G401 (cell line): ENCODE results near the gene MAMDC4. TPM values are rescaled to one million over a fixed set of nuclear protein-coding genes. Genes with fewer than 3 reads are reported as not detected.
"Not testable (repeated sequence)": the region's sequence is repeated elsewhere in the genome, so short reads cannot be mapped to it uniquely, and the experiment has no call there.

Experiments
- DNase-seq: peaks from one replicate; pipeline ENCODE4 v3.0.0-alpha.2; 2015; ENCODE audit warnings: low spot score
- in situ Hi-C: cut with HindIII; loops from 2 replicates; pipeline ENCODE4 v1.10.0; 2016; ENCODE audit warnings: low sequenced_read_pairs, mixed read lengths
- total RNA-seq: library from RNA; depleted of rRNA; stranded (reverse); fragments of >200 nt; shearing (Covaris generic); gene quantifications from 2 replicates; pipeline ENCODE4 v1.2.3, GENCODE V29; 2014

The MAMDC4 gene
- total RNA-seq, 1 experiment from 2014 or later = 1.9 TPM

DNA sequence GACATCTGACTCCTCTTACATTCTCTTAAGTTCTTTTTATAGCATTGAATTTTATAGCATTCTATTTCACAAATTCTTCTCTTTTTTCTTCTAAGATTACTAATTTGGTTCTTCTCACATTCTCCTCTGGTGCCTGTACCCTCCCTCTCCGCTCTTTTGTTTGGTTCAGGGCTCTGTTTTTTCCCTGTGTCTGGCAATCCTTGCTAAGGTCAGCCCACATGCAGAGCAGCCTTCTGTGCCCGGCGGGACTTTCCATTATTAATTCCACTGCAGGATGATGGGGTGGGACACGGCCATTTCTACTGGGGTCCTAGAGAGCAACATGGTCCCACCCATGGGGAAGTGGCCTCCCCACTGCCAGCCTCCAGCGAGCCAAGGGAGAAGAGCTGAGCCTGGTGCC is 24.3 kb downstream of the MAMDC4 start:
- DNase-seq = peak; percentile 85

DNA sequence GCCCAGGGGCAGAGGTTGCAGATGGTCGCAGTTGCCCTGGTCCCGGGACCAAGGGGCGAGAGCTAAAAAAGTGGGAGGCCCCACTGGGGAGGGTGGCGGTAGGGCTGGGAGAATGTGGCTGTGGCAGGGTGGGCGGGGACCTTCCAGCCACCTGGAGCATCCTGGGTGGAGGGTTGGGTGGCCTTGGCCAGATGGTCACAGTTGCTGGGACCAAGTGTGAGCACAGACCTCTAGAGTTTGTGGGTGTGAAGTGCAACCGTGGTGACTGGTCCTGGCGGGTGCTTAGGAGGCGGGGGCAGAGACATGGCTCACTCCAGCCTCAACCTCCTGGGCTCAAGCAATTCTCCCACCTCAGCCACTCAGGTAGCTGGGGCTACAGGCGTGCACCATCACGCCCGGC is 28.5 kb downstream of the MAMDC4 start:
- in situ Hi-C loops = loop anchor here (10.0 kb wide), 1 partner anchor 54 kb away; no protein-coding TSS in a partner anchor
- DNase-seq = no peak

More for the DNA sequence above, 24.3 kb downstream of the MAMDC4 start:
- in situ Hi-C loops = no loop called here

DNA sequence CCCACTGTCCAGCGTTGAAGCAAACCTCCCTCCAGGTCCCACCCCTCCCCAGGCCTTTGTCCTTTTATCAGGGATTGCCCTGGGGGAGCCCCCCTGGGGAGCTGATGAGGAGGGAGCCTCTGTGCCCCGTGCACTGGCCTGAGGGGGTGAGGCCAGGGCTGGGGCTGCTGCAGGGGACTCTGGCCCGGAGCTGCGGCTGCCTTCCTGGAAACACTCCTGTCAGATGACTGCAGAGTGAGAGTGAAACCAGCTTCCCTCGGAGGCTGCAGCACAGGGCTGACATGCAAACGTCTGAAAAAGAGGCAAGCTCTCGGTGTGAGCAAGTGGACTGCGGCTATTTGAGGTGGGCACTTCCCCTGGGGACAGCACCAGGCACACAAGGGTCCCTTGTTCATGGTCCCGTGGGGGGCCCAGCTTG is 29.6 kb downstream of the MAMDC4 start:
- in situ Hi-C loops = loop anchor here (10.0 kb wide), 1 partner anchor 53 kb away; no protein-coding TSS in a partner anchor
- no peak for DNase-seq

DNA sequence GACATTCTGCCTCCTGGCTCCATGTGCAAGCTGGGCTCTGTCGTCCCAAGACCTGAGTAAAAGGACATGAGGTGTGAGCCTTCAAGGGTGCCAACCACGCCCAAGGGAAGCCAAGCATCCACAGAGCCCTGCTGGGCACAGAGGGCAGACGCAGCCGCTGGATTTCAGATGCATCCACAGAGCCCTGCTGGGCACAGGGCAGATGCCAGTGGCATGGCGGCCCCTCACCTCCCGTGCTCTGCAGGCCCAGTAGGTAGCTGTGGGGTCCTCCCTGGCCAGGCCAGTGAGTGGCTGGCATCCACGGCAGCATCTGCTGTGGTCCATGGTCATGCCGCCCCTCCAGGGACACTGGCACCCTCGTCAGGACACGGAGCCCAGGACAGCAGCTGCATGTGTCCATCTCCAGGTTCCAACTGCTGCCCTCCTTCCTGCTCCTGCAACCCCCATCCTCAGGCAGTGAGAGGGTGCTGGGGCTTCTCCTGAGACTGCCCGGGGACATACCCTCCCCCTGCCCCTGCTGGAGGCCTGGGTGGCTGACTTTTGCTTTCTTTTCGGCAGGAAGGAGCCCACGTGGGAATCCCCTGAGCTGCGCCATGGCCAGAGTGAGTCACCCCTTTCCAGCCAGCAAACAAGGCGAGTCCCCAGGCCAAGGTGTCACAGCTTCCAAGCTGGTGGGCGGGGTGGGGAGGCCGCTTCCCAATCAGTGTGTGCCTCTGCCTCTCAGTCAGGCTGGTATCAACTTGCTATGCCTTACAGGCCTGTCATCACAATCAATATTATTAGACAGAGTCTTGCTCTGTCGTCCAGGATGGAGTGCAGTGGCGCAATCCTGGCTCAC is 30.2 kb downstream of the MAMDC4 start:
- DNase-seq = no peak
- in situ Hi-C loops = loop anchor here (10.0 kb wide), 1 partner anchor 52 kb away; no protein-coding TSS in a partner anchor

DNA sequence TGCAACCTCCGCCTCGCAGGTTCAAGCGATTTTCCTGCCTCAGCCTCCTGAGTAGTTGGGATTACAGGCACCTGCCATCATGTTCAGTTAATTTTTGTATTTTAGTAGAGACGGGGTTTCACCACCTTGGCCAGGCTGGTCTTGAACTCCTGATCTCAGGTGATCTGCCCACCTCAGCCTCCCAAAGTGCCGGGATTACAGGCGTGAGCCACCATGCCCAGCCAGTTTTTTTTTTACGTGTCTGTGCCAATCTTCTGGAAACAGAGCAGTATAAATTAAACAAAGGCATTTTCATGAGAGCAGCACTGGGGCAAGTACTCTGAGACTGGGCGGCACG is 30.8 kb downstream of the MAMDC4 start:
- in situ Hi-C loops = loop anchor here (10.0 kb wide), 1 partner anchor 52 kb away; no protein-coding TSS in a partner anchor
- not testable (repeated sequence) for DNase-seq

DNA sequence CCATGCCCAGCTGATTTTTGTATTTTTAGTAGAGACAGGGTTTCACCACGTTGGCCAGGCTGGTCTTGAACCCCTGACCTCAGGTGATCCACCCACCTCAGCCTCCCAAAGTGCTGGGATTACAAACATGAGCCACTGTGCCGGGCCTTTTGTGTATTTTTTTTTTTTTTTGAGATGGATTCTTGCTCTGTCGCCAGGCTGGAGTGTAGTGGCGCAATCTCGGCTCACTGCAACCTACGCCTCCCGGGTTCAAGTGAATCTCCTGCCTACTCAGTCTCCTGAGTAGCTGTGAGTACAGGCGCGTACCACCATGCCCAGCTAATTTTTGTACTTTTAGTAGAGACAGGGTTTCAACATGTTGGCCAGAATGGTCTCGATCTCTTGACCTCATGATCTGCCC is 31.5 kb downstream of the MAMDC4 start:
- in situ Hi-C loops = loop anchor here (10.0 kb wide), 1 partner anchor 51 kb away; no protein-coding TSS in a partner anchor
- not testable (repeated sequence) for DNase-seq

DNA sequence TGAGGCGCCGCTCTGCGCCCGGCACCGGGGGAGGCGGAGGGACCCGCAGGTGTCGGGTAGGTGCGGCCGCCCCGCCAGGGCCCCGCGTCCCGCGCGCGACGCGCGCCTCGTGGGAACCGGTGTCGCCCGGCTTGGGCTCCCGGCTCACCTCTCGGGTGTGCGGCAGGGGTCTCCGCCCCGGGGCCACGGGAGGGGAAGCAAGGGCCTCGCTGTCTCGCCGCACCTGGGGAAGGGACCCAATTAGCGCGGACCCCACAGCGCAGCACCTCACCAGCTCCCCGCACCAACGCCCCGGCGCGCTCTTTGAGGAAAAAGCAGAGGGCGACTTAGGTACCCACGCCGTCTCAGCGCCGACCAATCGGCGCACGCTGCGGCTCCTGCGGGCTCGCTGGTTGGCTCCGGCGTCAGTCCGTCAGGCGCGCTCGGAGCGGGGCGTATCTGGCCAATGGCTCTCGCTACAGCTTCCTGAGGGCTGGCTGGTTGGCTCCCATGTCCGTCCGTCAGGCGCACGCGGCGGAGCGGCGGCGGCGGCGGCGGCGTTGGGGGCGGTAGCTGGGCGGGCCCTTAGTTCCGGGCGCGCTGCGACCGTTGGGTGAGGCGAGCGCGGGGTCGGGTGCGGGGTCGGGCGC is 33.9 kb downstream of the MAMDC4 start, which contains the start of gene TRAF2:
TRAF2 (plus strand) TSS at position 567 of the 629 bp plus-strand sequence. CDS start 12,225 bp downstream, outside the sequence.
- peak; percentile 98 for DNase-seq
- in situ Hi-C loops = loop anchor here (10.0 kb wide), 1 partner anchor 49 kb away; no protein-coding TSS in a partner anchor

DNA sequence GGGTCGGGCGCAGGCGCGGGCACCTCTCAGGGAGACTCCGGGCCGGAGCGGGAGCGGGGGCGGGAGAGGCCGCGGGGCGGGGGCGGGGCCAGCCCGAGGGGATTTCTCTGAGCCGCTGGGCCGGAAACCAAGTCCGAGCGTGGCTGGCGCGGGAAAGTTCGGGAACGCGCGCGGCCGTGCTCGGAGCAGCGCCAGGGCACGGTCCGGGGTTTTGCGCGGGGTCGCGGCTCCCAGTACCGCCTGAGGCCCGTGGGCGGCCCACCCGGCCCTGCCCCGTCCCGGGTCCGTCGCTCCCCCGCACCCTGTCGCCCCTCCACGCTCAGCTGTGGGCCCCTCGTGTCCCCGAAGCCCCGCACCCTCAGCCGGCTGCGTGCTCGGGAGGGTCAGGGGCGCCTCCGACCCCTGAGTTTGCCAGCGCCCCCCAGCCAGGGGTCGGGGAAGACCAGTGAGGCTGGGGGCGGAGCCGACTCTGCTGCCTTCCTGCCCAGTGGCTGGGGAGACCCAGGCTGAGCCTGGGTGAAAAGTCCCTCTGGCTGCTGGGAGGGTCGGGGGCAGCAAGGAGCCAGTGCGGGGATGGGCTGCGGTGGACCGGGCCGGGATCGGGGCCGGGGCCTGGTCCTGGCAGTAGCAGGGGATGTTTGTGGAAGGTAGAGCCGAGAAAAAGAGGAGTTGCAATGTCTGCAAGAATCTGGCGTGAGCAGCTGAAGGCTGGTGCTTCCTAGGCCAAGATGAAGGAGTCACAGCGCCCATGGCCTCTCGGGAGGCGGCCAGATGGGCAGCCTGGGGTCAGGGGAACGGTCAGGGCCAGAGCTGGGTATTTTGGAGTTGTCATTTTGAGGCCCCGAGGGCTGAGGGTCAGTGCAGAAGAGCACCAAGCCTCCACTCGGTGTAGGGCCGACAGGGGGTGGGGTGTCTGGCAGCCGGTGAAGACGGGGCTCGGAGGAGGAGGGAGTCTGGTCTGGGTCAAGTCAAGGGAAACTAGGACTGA is 34.8 kb downstream of the MAMDC4 start:
- no peak for DNase-seq
- in situ Hi-C loops = loop anchor here (10.0 kb wide), 1 partner anchor 48 kb away; no protein-coding TSS in a partner anchor

DNA sequence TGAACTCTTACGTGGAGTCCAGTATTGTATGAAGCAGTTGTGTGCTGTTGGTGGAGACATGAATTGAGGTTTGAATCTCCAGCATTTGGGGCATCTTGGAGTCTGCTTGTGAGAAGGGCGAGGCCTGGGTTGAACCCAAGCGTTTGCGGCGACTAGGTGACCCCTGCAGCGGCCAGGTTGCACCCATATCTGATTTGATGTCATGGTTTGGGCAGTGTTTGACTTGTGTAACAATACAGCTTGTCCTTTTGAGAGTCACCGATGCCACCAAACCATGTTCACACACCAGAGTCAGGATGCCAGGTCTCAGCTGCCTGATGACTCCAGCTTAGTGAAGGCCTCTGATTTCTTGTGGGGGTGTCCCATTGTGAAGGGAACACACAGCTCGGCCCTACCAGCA is 36.3 kb downstream of the MAMDC4 start:
- in situ Hi-C loops = loop anchor here (10.0 kb wide), 1 partner anchor 46 kb away; no protein-coding TSS in a partner anchor
- DNase-seq = no peak

DNA sequence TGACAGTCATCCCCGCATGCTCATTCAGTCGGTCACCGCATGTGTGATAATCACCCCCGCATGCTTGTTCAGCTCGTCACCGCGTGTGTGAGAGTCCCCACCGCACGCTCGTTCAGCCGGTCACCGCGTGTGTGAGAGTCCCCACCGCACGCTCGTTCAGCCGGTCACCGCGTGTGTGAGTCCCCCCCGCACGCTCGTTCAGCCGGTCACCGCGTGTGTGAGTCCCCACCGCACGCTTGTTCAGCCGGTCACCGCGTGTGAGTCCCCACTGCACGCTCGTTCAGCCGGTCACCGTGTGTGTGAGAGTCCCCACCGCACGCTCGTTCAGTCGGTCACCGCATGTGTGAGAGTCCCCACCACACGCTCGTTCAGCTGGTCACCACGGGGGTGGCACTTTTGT is 37.7 kb downstream of the MAMDC4 start:
- in situ Hi-C loops = loop anchor here (10.0 kb wide), 1 partner anchor 45 kb away; no protein-coding TSS in a partner anchor
- DNase-seq = no peak

DNA sequence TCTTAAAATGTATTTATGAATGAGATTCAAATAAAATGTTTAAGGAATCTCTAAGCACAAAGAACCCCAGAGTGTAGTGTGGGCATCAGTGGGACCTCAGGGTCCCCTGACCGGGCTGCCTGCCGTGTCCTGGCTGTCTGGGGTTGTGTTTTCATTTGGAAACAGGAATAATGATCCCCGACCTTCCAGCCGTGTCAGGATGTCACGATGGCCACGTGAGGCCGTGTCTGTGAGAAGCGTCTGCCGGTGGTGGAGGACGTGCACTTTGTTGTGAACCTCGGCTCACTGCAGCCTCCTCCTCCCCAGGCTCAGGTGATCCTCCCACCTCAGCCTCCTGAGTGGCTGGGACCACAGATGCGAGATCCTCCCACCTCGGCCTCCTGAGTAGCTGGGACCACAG is 38.5 kb downstream of the MAMDC4 start:
- in situ Hi-C loops = no loop called here
- no peak for DNase-seq

DNA sequence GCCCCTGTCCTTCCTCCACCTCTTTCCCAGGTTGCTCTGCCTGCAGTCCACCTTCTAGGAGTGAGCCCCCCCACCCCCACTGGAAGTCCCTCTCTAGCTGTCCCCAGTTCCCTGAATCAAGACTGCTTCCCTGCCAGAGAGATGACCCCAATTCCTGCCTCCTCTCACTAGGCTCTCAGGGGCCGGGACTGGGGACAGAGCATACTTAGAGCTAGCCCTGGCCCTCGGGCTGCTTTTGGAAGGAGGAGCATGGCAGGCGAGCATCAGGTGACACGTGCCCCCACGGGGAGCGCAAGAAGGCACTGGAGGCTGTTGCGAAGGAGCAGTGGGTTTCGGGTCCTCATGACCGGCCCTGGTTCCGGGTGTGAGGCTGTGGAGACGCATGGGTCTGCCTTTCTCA is 43.9 kb downstream of the MAMDC4 start:
- in situ Hi-C loops = no loop called here
- no peak for DNase-seq

DNA sequence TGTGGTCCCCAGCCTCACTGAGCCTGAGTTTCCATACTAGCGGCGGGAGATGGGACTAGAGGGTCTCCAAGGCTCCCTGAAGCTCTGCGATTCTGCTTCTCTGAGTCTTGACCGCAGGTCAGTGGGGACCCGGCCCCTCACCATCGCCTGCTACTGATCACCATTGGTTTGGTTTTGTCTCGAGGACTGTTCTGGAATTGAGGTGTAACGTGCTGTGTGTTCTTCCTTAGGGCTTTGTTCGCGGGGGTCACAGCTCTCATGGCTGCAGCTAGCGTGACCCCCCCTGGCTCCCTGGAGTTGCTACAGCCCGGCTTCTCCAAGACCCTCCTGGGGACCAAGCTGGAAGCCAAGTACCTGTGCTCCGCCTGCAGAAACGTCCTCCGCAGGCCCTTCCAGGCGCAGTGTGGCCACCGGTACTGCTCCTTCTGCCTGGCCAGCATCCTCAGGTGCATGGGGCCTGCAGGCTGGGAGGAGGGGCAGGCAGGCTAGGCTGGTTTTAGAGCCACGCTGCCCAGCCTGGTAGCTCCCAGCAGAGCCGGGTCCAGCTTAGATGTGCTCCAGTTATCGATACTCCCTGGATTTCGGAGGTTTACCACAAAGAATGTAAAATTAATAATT is 46.4 kb downstream of the MAMDC4 start:
- DNase-seq = no peak
- in situ Hi-C loops = no loop called here

DNA sequence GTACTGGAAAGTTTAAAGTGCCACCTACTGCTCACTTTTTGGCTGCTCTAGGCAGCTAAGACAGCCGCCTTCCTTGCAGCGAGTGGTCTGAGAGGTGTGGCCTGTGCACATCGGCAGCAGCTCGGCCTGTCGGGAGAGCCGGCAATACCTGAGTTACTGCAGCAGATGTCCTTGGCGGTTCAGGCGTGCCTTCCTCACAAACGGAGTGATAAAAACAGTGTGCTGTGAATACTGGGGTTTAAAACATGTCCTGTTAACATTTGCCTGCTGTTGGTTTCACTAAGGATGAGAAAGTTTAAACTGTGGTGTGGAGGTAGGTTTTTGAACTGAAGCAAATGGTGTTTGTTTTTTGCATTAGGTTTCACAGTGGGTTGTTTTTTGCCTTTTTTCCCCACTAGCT is 47.0 kb downstream of the MAMDC4 start:
- no peak for DNase-seq
- in situ Hi-C loops = no loop called here

DNA sequence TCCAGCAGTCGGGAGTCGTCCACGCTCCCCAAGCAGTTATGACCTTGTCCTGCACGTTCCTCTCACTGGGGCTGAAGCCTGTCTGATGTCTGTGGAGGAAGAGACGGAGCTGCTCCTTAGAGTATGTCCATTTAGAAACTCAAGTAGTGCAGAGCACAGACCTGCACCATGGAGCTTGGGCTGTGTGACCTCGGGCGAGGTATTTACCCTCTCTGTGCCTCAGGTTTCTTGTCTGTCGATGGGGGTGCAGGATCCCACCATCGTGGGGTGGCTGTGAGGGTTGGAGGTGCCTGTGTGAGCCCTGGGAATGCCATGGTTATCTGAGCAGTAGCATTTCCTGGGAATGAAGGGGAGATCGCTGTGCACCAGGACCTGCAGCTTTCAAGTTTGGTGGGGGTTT is 48.4 kb downstream of the MAMDC4 start:
- in situ Hi-C loops = no loop called here

DNA sequence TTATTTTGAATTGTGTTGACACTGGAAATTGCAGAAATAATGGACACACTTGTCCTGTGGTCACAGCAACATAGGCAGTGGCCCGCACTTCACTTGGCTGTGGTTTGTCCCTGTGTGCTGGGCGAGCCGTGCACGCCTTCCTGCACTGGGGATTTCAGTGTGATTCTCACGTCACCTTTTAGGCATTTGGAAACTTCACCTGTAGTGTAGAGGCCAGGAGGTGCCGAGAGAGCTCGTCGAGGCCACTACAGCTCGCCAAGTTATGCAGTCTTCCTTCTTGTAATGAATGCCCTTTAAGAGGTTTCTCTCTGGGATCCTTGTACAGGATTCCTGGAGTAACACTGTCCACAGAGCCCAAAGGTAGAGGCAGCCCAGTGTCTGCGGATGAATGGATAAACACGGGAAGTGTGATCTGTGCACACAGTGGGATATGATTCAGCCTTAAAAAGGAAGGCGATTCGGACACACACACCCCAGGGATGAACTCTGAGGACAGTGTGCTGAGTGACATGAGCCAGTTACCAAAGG is 48.9 kb downstream of the MAMDC4 start:
- no peak for DNase-seq
- in situ Hi-C loops = no loop called here

More for the DNA sequence above, 48.4 kb downstream of the MAMDC4 start:
- DNase-seq = no peak

DNA sequence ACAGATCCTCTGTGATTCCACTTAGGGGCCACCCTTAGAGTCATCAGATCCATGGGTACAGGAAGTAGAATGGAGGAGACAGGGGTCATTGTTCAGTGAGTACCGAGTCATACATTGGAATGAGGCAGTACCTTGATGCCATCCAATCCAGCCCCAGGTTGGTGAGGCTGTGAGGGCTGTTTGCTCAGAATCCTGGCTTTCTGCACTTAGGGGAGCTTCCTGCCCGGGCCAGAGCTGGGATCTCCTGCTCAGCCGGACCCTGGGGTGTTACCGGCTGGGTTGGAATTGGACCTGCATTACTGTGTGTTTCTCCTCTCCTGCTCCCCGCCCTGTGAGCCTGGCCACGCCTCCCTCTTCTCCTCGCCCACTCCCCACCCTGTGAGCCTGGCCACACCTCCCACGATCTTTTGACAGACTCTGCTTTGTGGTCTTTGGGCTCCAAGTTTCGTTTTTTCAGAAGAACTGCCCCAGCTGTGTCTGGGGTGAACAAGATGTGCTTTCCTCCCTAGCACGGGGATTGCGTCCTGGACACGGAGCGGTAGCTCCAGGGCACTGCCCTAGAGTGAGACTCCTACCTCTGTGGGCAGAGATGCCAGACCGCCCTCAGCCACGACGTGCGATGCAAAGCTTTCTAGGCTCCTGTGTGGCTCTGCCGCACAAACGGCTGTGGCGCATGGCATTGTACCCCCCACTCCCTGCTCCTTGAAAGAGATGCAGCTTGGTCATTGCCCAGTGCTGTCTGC is 49.5 kb downstream of the MAMDC4 start:
- no peak for DNase-seq
- in situ Hi-C loops = no loop called here
